GM18907 (cell line): Measurements from ENCODE around the gene GNG2.
A peak's percentile ranks its signal among the peaks of the same experiment; 100 is the strongest.

Experiments
- ATAC-seq: cut with Tn5 transposase; IDR thresholded peaks from one replicate; pipeline ENCODE4 v1.9.1; 2021; ENCODE audit warnings: mild to moderate bottlenecking, moderate library complexity; ENCODE audit not compliant: unreplicated experiment

GNG2 gene

GRCh38 chr14:51989293-51990234, 129.2 kb downstream of the GNG2 start, which contains the start of gene RTRAF:
Gene RTRAF (plus strand): TSS chr14:51989546. CDS start chr14:51989640, 94 bp downstream.
- ATAC-seq: peak; percentile 94

GRCh38 chr14:51990488-51990887, 130.1 kb downstream of the GNG2 start:
- no peak for ATAC-seq

- ATAC-seq: no peak
These were observed 133.0 kb downstream of the GNG2 start for GRCh38 chr14:51993285-51993920.

- ATAC-seq: no peak
These were observed 135.8 kb downstream of the GNG2 start for GRCh38 chr14:51996148-51996746.

GRCh38 chr14:51998348-51998747, 137.9 kb downstream of the GNG2 start:
- no peak for ATAC-seq

- ATAC-seq: no peak
These were observed 138.7 kb downstream of the GNG2 start for GRCh38 chr14:51999084-51999483.

GRCh38 chr14:52000019-52000582, 139.7 kb downstream of the GNG2 start:
- no peak for ATAC-seq

GRCh38 chr14:52000696-52001095, 140.3 kb downstream of the GNG2 start:
- no peak for ATAC-seq

- ATAC-seq: no peak
These were observed 142.1 kb downstream of the GNG2 start for GRCh38 chr14:52002542-52002941.

- no peak for ATAC-seq
These were observed 142.9 kb downstream of the GNG2 start for GRCh38 chr14:52003324-52003723.

GRCh38 chr14:52005625-52006024, 145.2 kb downstream of the GNG2 start:
- ATAC-seq: no peak

GRCh38 chr14:52006361-52006760, 145.9 kb downstream of the GNG2 start:
- no peak for ATAC-seq

GRCh38 chr14:52007211-52007610, 146.8 kb downstream of the GNG2 start:
- no peak for ATAC-seq

GRCh38 chr14:52007637-52008036, 147.2 kb downstream of the GNG2 start:
- no peak for ATAC-seq

- ATAC-seq: no peak
These were observed 147.7 kb downstream of the GNG2 start for GRCh38 chr14:52008136-52008535.

- ATAC-seq: no peak
These were observed 149.8 kb downstream of the GNG2 start for GRCh38 chr14:52010173-52010693.

GRCh38 chr14:52011523-52011922, 151.1 kb downstream of the GNG2 start:
- no peak for ATAC-seq

GRCh38 chr14:52012635-52013034, 152.2 kb downstream of the GNG2 start:
- ATAC-seq: no peak

- no peak for ATAC-seq
These were observed 153.7 kb downstream of the GNG2 start for GRCh38 chr14:52013984-52014600.

- no peak for ATAC-seq
These were observed 154.3 kb downstream of the GNG2 start for GRCh38 chr14:52014601-52015267.
